Tibial nerve (tissue), 4 donors: ENCODE measurements around the gene CDC42EP3. TPM values are rescaled to one million over a fixed set of nuclear protein-coding genes. Genes with fewer than 3 reads are reported as not detected.

Experiments used
- DNase-seq, 2 donors: peaks; one replicate each; pipeline ENCODE4 v3.0.0-alpha.2; 2019; ENCODE audit warnings: low spot score in 2 of 2
- H3K27ac ChIP-seq, 4 donors: fragments of 200-600 bp; sonication (generic) in 3 of 4; one replicate each; pipeline ENCODE4 v1.5.1; 2017 to 2019; ENCODE audit warnings: mild to moderate bottlenecking in 1 of 4
- H3K27me3 ChIP-seq, 2 donors: fragments of 200-600 bp; sonication (generic) in 1 of 2; one replicate each; pipeline versions ENCODE4 v1.5.1 to v1.6.0; 2017 to 2019
- H3K36me3 ChIP-seq, 3 donors: fragments of 200-600 bp; sonication (generic); one replicate each; pipeline ENCODE4 v1.5.1; 2018 to 2019
- H3K4me1 ChIP-seq, 4 donors: fragments of 200-600 bp; sonication (generic) in 3 of 4; one replicate each; pipeline ENCODE4 v1.5.1; 2017 to 2019
- H3K4me3 ChIP-seq, 4 donors: fragments of 200-600 bp; sonication (generic) in 3 of 4; one replicate each; pipeline ENCODE4 v1.5.1; 2017 to 2019; ENCODE audit warnings: mild to moderate bottlenecking in 1 of 4, moderate library complexity in 1 of 4
- H3K9me3 ChIP-seq, 4 donors: fragments of 200-600 bp; sonication (generic) in 3 of 4; one replicate each; pipeline ENCODE4 v1.5.1; 2017 to 2019
- CTCF ChIP-seq, 5 experiments: fragments of 200-600 bp in 3 of 5; fragments of 450-650 bp in 2 of 5; sonication (generic) in 3 of 5; IDR thresholded peaks; one replicate each; pipeline ENCODE4 v1.5.1; 2016 to 2019; ENCODE audit warnings: antibody characterized with exemption in 5 of 5, mild to moderate bottlenecking in 3 of 5, moderate library complexity in 2 of 5
- EP300 ChIP-seq, 2 donors: sonication (generic); formaldehyde crosslinking; IDR thresholded peaks; one replicate each; pipeline ENCODE4 v1.6.1; 2017; ENCODE audit warnings: antibody characterized with exemption in 2 of 2, mild to moderate bottlenecking in 1 of 2
- POLR2A ChIP-seq, 2 donors: fragments of 450-650 bp; IDR thresholded peaks; one replicate each; pipeline ENCODE4 v1.6.1; 2017; ENCODE audit warnings: antibody characterized with exemption in 2 of 2, mild to moderate bottlenecking in 2 of 2, moderate library complexity in 2 of 2
- WGBS, 2 donors: methylation state at CpG; one replicate each; pipeline ENCODE4 v1.1.5; 2018; 5-methylcytosine and 5-hydroxymethylcytosine counted together
- total RNA-seq, 4 donors: library from RNA; depleted of rRNA; stranded (reverse); fragments of >200 nt; gene quantifications; one replicate each; pipeline ENCODE4 v1.1.0, GENCODE V29; 2016

CDC42EP3 gene
- total RNA-seq, 4 donors from 2014 or later = 31.8 to 58.6 (median 40.2) TPM

GRCh38 chr2:37633845-37634244 is 37.6 kb downstream of the CDC42EP3 start:
- Histone ChIP-seq H3K4me3 (no peak overlapping the region), H3K4me1 (peaks cover 0 to 11% (median 4%) of the 10 kb centered on the region in 4 donors), H3K9me3 (no peaks in the 10 kb centered on the region), H3K27me3 (no peaks in the 10 kb centered on the region), H3K27ac (no peak overlapping the region), H3K36me3 (no peaks in the 10 kb centered on the region)
- 80 to 90% methylated on average over 3 of the region's 3 CpGs for WGBS, 2 donors
- DNase-seq = no peak
- no peak for TF ChIP-seq EP300 (IDR thresholded peaks at IDR 0.05)
- TF ChIP-seq POLR2A (IDR thresholded peaks at IDR 0.05) = no peak
- TF ChIP-seq CTCF (IDR thresholded peaks at IDR 0.05) = no peak

DNA sequence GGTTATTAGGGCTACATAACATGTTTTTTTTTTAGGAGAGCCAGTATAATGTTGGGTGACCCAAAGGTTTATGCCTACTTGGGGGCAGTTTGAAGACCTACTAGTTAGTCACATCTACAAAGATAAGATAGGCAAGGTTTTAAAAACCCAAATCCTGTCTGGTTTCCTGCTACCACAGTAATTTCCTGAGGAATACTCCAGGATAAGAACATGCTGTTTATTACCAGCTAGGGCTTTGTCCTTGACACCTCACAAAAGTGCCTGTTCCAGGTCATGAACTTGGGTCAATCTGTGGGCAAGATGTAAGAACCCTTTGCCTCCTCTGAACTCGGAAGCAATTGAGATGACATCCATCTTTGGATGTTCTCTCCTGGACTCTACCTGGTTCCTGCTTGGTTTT is 38.2 kb downstream of the CDC42EP3 start:
- H3K9me3 ChIP-seq = no peaks in the 10 kb centered on the region
- TF ChIP-seq EP300 (IDR thresholded peaks at IDR 0.05) = no peak
- TF ChIP-seq POLR2A (IDR thresholded peaks at IDR 0.05) = no peak
- no peak for TF ChIP-seq CTCF (IDR thresholded peaks at IDR 0.05)
- no peak for DNase-seq
- no peaks in the 10 kb centered on the region for H3K36me3 ChIP-seq
- H3K27ac ChIP-seq = no peak overlapping the region
- H3K4me1 ChIP-seq = peaks cover 0 to 11% (median 4%) of the 10 kb centered on the region in 4 donors
- no peaks in the 10 kb centered on the region for H3K27me3 ChIP-seq
- WGBS, 2 donors = 76 to 85% methylated on average over 1 of the region's 1 CpG
- no peak overlapping the region for H3K4me3 ChIP-seq

GRCh38 chr2:37632310-37632709 is 39.1 kb downstream of the CDC42EP3 start:
- DNase-seq = no peak
- H3K4me1 ChIP-seq = peaks cover 0 to 7% (median under 1%) of the 10 kb centered on the region in 4 donors
- H3K4me3 ChIP-seq = no peak overlapping the region
- no peaks in the 10 kb centered on the region for H3K9me3 ChIP-seq
- no peak for TF ChIP-seq EP300 (IDR thresholded peaks at IDR 0.05)
- no peak for TF ChIP-seq CTCF (IDR thresholded peaks at IDR 0.05)
- TF ChIP-seq POLR2A (IDR thresholded peaks at IDR 0.05) = no peak
- no peaks in the 10 kb centered on the region for H3K36me3 ChIP-seq
- no peaks in the 10 kb centered on the region for H3K27me3 ChIP-seq
- H3K27ac ChIP-seq = no peak overlapping the region
- WGBS, 2 donors = 90% methylated on average over 2 of the region's 2 CpGs

DNA sequence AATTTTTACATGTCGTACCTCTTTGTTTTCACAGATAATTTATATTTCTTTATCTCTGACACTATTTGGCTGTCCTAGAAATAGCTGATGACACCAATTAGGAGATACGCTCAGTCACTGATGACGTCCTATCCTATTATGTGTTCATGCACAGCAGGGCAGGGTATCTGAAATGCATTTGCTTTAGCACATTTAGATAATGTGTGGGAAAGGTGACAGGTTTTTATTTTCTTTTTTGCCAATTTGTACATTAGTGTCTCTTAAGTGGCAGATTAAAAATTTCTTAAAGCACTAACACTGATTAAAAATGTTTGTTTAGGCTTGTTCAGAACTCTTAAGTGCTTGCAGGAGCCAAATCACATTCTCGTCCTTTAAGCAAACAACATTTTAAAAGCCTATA is 39.7 kb downstream of the CDC42EP3 start:
- Histone ChIP-seq H3K27ac (no peak overlapping the region), H3K4me1 (peaks cover 0 to 4% (median 0%) of the 10 kb centered on the region in 4 donors), H3K9me3 (no peaks in the 10 kb centered on the region), H3K27me3 (no peaks in the 10 kb centered on the region), H3K36me3 (no peaks in the 10 kb centered on the region), H3K4me3 (no peak overlapping the region)
- TF ChIP-seq POLR2A (IDR thresholded peaks at IDR 0.05) = no peak
- no peak for TF ChIP-seq CTCF (IDR thresholded peaks at IDR 0.05)
- TF ChIP-seq EP300 (IDR thresholded peaks at IDR 0.05) = no peak
- 83 to 88% methylated on average over 4 of the region's 4 CpGs for WGBS, 2 donors
- DNase-seq = no peak

DNA sequence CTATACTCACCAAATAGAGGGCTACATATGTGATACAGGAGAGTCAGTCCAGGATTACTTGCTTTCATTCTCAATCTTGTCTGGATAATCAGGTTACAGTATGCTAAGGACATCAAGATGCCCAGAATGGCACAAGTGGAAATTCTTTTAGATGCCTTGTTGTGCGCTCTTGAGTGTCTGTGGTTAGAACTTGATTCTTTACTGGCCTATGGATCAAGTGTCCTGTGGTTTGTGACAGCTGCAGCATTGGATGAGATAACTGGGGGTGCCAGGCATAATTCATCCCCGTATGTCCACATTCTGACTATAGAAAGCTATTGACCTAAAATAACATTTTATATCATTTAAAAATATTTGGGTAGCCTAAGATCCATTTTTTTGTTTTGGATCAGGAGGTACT is 40.1 kb downstream of the CDC42EP3 start:
- TF ChIP-seq POLR2A (IDR thresholded peaks at IDR 0.05) = no peak
- TF ChIP-seq CTCF (IDR thresholded peaks at IDR 0.05) = no peak
- TF ChIP-seq EP300 (IDR thresholded peaks at IDR 0.05) = no peak
- H3K4me1 ChIP-seq = peaks cover 0 to 2% (median under 1%) of the 10 kb centered on the region in 4 donors
- no peak overlapping the region for H3K4me3 ChIP-seq
- H3K27ac ChIP-seq = no peak overlapping the region
- H3K9me3 ChIP-seq = no peaks in the 10 kb centered on the region
- 87 to 92% methylated on average over 2 of the region's 2 CpGs for WGBS, 2 donors
- DNase-seq = no peak
- H3K27me3 ChIP-seq = no peaks in the 10 kb centered on the region
- H3K36me3 ChIP-seq = no peaks in the 10 kb centered on the region
